Thymus (tissue), 14 donors: ENCODE results near the gene SLITRK4. TPM values are rescaled to one million over a fixed set of nuclear protein-coding genes. Genes with fewer than 3 reads are reported as not detected.

Experiments used
- DNase-seq, 9 donors: peaks; one replicate each; pipeline ENCODE4 v3.0.0-alpha.2; 2013; ENCODE audit warnings: low spot score in 9 of 9, low read depth in 6 of 9, missing footprints in 1 of 9
- H3K27ac ChIP-seq, 2 donors: one replicate each; pipeline ENCODE4 v1.5.1; 2013; ENCODE audit warnings: control low read depth in 1 of 2, low read depth in 1 of 2, low read length in 1 of 2, mild to moderate bottlenecking in 1 of 2, moderate library complexity in 1 of 2
- H3K27me3 ChIP-seq, 2 donors: one replicate each; pipeline ENCODE4 v1.5.1; 2013; ENCODE audit warnings: low read length in 1 of 2; ENCODE audit not compliant: control insufficient read depth in 2 of 2, insufficient read depth in 1 of 2
- H3K36me3 ChIP-seq, 2 donors: one replicate each; pipeline ENCODE4 v1.5.1; 2013; ENCODE audit warnings: low read length in 1 of 2, mild to moderate bottlenecking in 1 of 2, moderate library complexity in 1 of 2; ENCODE audit not compliant: control insufficient read depth in 2 of 2, insufficient read depth in 2 of 2
- H3K4me1 ChIP-seq, 2 donors: one replicate each; pipeline ENCODE4 v1.5.1; 2013; ENCODE audit warnings: low read length in 2 of 2; ENCODE audit not compliant: control insufficient read depth in 2 of 2, insufficient read depth in 2 of 2
- H3K4me3 ChIP-seq, 2 donors: one replicate each; pipeline ENCODE4 v1.5.1; 2013; ENCODE audit warnings: low read length in 2 of 2, control low read depth in 1 of 2, mild to moderate bottlenecking in 1 of 2
- H3K9me3 ChIP-seq, 2 donors: one replicate each; pipeline ENCODE4 v1.5.1; 2013; ENCODE audit warnings: low read length in 1 of 2, mild to moderate bottlenecking in 1 of 2; ENCODE audit not compliant: control insufficient read depth in 2 of 2, insufficient read depth in 1 of 2
- WGBS: extraction: QIAGEN DNeasy Blood & Tissue Kit; methylation state at CpG from one replicate; pipeline ENCODE4 v1.1.7; 2013; 5-methylcytosine and 5-hydroxymethylcytosine counted together
- long read RNA-seq, 10 donors: transcript quantifications; one replicate each; lab custom pipeline, GENCODE V29; 2026
- polyA plus RNA-seq: library from polyadenylated mRNA; stranded (reverse); fragments of 200-250 nt; gene quantifications from one replicate; pipeline ENCODE4 v1.2.3, GENCODE V29; 2013
- total RNA-seq: library from RNA; stranded (reverse); fragments of 120-200 nt; gene quantifications from one replicate; pipeline ENCODE4 v1.2.4, GENCODE V29; 2013
- donor health status: healthy.

Gene SLITRK4, protein sequence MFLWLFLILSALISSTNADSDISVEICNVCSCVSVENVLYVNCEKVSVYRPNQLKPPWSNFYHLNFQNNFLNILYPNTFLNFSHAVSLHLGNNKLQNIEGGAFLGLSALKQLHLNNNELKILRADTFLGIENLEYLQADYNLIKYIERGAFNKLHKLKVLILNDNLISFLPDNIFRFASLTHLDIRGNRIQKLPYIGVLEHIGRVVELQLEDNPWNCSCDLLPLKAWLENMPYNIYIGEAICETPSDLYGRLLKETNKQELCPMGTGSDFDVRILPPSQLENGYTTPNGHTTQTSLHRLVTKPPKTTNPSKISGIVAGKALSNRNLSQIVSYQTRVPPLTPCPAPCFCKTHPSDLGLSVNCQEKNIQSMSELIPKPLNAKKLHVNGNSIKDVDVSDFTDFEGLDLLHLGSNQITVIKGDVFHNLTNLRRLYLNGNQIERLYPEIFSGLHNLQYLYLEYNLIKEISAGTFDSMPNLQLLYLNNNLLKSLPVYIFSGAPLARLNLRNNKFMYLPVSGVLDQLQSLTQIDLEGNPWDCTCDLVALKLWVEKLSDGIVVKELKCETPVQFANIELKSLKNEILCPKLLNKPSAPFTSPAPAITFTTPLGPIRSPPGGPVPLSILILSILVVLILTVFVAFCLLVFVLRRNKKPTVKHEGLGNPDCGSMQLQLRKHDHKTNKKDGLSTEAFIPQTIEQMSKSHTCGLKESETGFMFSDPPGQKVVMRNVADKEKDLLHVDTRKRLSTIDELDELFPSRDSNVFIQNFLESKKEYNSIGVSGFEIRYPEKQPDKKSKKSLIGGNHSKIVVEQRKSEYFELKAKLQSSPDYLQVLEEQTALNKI
- 0.66 TPM for total RNA-seq
- 6.1 TPM for polyA plus RNA-seq
- long read RNA-seq, donor 1: 0 reads
- long read RNA-seq, donor 2, partial matches to known transcripts: 0 of 1 reads
- long read RNA-seq, donor 2, other reads (novel, unspliced or antisense): 0 of 1 reads
- long read RNA-seq, donor 3, full-length matches to known transcripts: 1 of 1 reads
- long read RNA-seq, donor 3, partial matches to known transcripts: 0 of 1 reads
- long read RNA-seq, donor 3, other reads (novel, unspliced or antisense): 0 of 1 reads
- long read RNA-seq, donor 4, partial matches to known transcripts: 0 of 1 reads
- long read RNA-seq, donor 4, other reads (novel, unspliced or antisense): 0 of 1 reads
- long read RNA-seq, donor 5, partial matches to known transcripts: 0 of 1 reads
- long read RNA-seq, donor 5, other reads (novel, unspliced or antisense): 0 of 1 reads
- long read RNA-seq, donor 6, partial matches to known transcripts: 0 of 1 reads
- long read RNA-seq, donor 6, other reads (novel, unspliced or antisense): 0 of 1 reads
- long read RNA-seq, donor 7, full-length matches to known transcripts: 3 of 3 reads
- long read RNA-seq, donor 7, partial matches to known transcripts: 0 of 3 reads
- long read RNA-seq, donor 7, other reads (novel, unspliced or antisense): 0 of 3 reads
- long read RNA-seq, donor 8: 0 reads
- long read RNA-seq, donor 9, partial matches to known transcripts: 0 of 1 reads
- long read RNA-seq, donor 9, other reads (novel, unspliced or antisense): 0 of 1 reads
- long read RNA-seq, donor 10, partial matches to known transcripts: 0 of 2 reads
- long read RNA-seq, donor 10, other reads (novel, unspliced or antisense): 0 of 2 reads

DNA sequence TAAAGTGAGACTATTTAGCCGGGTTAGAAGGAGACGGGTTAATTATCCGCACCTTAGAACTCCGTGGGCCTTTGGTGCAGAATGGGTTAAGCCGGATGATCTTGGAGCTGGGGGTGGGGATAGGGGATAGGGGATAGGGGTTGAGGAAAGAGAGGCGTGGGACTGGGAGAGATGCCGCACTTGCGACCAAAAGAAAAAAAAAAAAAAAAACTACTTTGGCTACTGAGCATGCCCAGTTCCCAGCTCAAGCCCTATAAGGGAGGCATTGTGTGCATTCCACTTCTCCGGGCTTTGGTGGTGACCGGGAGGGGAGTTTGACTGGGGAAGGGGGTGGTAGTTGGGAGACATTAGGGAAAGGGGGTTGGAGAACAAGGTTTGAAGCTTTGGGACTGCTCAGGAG lies at the start of gene SLITRK4:
SLITRK4 (minus strand) TSS at position 187 of the 400 bp plus-strand sequence. CDS start 4,993 bp downstream, outside the sequence.
- peaks cover 0 to 23% of the 10 kb centered on the region in 2 donors for H3K27me3 ChIP-seq

DNA sequence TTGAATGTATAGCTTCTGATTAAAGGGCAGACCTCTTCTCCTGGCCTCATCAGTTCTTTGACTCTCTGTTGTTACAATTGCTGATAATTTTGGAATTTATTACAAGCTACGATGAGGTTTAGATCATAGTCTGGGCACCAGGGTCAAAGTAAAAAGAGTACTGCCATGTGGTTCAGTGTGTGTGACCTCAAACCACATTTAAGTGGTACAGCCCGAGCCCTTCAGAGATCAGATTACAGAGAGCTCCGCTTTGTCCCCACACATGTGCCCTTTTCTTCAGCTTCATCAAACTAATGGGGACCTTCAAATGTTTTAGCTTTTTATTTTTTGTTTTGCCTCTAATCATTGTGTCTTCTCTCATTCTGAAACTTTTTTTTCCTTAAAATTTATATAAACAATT lies 47.6 kb upstream of the SLITRK4 start:
- DNase-seq: no peak
- H3K36me3 ChIP-seq: no peaks in the 10 kb centered on the region
- WGBS: 88% methylated on average over 3 of the region's 3 CpGs
- no peaks in the 10 kb centered on the region for H3K4me1 ChIP-seq
- no peak overlapping the region for H3K27ac ChIP-seq
- H3K9me3 ChIP-seq: no peaks in the 10 kb centered on the region
- no peaks in the 10 kb centered on the region for H3K27me3 ChIP-seq
- no peak overlapping the region for H3K4me3 ChIP-seq

More for the DNA sequence above, at the start of gene SLITRK4:
- Histone ChIP-seq H3K9me3 (no peaks in the 10 kb centered on the region), H3K27ac (no peak within 1 kb of the TSS), H3K4me1 (no peaks in the 10 kb centered on the region), H3K4me3 (no peak within 1 kb of the TSS), H3K36me3 (no peaks in the 10 kb centered on the region)
- 15% methylated on average over 10 of the region's 10 CpGs for WGBS
- DNase-seq: no peak

DNA sequence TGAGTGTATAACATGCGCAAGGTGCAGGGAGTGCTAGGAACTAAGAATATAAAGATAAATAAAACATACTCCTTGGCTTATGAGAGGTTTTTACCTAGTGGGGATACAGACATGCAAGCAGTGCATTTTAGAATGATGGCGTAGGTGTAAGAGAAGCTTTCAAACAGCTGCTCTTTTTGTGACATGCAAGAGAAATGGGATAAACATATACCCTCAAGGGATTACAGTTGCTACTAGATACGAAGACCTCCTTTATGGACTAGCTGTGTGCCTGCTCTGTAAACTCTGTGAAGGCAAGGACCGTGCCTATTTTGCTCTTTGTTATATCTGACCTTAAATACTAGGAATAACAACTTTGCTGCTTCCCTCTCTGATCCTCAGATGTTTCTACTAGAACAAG lies 39.0 kb upstream of the SLITRK4 start:
- H3K27ac ChIP-seq: no peak overlapping the region
- no peaks in the 10 kb centered on the region for H3K4me1 ChIP-seq
- no peaks in the 10 kb centered on the region for H3K36me3 ChIP-seq
- no peak overlapping the region for H3K4me3 ChIP-seq
- no peaks in the 10 kb centered on the region for H3K27me3 ChIP-seq
- no peaks in the 10 kb centered on the region for H3K9me3 ChIP-seq
- WGBS: 93% methylated on average over 4 of the region's 4 CpGs
- no peak for DNase-seq

DNA sequence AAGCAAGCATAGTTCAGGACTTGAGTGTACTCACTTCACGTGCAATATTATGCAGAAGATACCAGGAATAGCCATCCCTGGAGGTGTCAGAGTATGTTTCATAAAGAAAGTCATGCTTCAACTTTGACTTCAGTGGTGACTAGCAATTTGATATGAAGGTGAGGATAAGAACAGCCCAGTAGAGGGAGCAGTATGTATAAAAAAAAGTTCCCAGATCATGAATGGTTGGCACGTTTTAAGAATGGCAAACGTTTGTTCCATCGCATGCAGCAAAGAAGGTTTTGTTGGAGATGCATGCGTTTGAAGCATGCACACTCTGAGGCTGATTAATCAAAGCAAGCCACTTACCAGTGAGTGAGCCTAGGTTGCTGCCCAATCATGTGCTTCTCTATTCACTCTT lies 33.5 kb upstream of the SLITRK4 start:
- H3K27ac ChIP-seq: no peak overlapping the region
- DNase-seq: no peak
- H3K4me1 ChIP-seq: no peaks in the 10 kb centered on the region
- WGBS: 24% methylated on average over 5 of the region's 5 CpGs
- H3K9me3 ChIP-seq: no peaks in the 10 kb centered on the region
- no peaks in the 10 kb centered on the region for H3K36me3 ChIP-seq
- no peak overlapping the region for H3K4me3 ChIP-seq
- H3K27me3 ChIP-seq: no peaks in the 10 kb centered on the region

DNA sequence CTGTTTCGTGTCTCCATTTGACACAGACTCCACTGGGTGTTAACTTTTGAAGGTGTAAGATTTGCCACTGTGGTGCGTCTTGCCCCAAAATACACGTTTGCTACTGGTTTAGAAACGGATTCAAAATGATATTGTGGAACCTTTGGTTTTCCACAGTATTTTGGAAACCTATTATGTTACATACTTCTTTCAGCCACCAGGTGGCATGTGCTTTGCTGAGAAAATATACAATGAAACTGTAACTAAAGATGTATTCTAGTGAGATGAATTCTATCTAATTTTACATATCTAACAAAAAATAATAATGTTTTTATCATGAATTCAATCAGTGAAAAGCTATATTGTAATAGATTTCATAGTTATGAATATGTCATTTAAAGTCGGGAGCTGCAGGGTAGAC lies 28.4 kb upstream of the SLITRK4 start:
- Histone ChIP-seq H3K36me3 (no peaks in the 10 kb centered on the region), H3K27ac (no peak overlapping the region), H3K27me3 (no peaks in the 10 kb centered on the region), H3K4me1 (no peaks in the 10 kb centered on the region), H3K4me3 (no peak overlapping the region), H3K9me3 (no peaks in the 10 kb centered on the region)
- WGBS: 62% methylated on average over 5 of the region's 5 CpGs
- DNase-seq: no peak

DNA sequence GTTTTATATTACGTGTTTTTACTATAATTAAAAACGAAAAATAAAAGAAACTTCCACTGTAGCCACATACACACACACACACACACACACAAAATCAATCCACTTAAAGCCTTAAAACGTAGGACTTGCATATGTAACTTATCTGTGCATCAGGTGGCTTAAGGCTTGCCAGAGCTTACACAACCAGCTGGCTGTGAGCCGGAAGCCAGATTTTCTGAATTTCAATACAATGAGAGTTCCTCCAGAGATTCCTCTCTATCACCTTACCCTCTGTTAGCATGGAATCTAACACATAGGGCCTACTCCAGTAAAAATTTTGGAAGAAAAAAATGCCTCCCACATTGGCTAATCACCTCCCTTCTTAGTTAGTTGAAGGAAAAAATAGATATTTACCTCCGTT lies 27.9 kb upstream of the SLITRK4 start:
- H3K4me3 ChIP-seq: no peak overlapping the region
- WGBS: 86% methylated on average over 5 of the region's 5 CpGs
- no peak for DNase-seq
- no peaks in the 10 kb centered on the region for H3K36me3 ChIP-seq
- H3K27ac ChIP-seq: no peak overlapping the region
- H3K9me3 ChIP-seq: no peaks in the 10 kb centered on the region
- H3K4me1 ChIP-seq: no peaks in the 10 kb centered on the region
- H3K27me3 ChIP-seq: no peaks in the 10 kb centered on the region

DNA sequence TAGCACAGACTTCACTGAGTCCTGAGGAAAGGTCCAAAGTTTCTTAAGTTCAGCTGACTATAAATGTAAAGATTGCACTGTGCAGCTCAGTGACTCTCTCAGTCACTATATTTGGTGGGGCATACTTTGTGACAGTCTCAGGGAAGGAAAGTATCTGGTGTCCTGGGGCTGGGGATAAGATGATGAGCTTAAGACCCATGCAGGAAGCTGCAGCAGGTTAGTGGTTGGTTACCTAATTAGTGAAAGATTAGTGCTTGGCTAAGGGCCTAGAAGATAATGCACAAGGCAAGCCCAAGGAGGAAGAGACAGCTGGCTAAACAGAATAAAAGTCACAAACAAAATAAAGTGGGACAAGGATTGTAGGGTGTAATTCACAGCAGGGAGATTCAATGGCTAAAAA lies 25.4 kb upstream of the SLITRK4 start:
- Histone ChIP-seq H3K4me3 (no peak overlapping the region), H3K4me1 (no peaks in the 10 kb centered on the region), H3K27me3 (no peaks in the 10 kb centered on the region), H3K27ac (no peak overlapping the region), H3K36me3 (no peaks in the 10 kb centered on the region), H3K9me3 (no peaks in the 10 kb centered on the region)
- DNase-seq: no peak

DNA sequence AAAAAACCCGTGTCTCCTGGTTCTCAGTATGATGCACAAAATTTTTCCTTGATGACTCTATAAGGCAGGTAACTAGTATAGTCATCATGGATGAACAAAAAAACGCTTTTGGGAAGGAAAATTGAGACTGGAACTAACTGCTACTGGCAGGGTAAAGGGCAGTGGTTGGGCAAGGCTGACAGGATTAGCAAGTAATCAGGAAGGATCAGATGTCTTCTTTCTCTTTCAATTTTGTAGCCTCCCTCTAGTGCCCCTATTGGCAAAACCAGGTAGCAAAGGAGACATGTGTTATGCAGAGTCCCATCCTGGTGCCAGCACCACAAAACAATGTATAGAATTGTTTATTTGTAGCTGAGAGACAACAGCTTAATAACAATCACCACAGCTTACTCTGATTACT lies 12.8 kb upstream of the SLITRK4 start:
- no peak for DNase-seq
- no peak overlapping the region for H3K27ac ChIP-seq
- H3K36me3 ChIP-seq: no peaks in the 10 kb centered on the region
- no peak overlapping the region for H3K4me3 ChIP-seq
- no peaks in the 10 kb centered on the region for H3K4me1 ChIP-seq
- WGBS: 50% methylated on average over 2 of the region's 2 CpGs
- no peaks in the 10 kb centered on the region for H3K9me3 ChIP-seq
- H3K27me3 ChIP-seq: no peaks in the 10 kb centered on the region
